ENCODE measurements around the gene HDAC4.

The HDAC4 gene

DNA sequence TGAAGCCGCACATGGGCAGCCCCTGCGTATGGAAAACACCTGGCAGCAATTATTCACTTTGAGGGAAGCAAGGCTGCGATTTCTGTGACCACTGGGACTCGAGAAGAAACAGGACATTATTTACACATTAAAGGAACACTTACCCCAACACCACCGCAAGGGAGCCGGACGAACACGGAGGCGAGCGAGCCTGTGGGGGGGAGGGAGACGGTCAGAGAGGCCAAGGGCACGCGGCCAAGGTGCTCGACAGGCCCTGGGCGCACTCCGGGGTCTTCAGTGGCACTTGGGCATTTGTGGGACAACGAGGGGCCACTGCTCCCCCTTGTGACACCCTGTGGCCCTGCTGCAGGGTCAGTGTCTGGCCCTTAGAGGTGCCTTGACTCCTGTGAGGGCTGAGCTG lies 306.0 kb downstream of the HDAC4 start:
- no peak overlapping the region for H3K4me3 ChIP-seq (ENCODE audit: control insufficient read depth, low read depth, low read length)
- TF ChIP-seq, protein P1, sequence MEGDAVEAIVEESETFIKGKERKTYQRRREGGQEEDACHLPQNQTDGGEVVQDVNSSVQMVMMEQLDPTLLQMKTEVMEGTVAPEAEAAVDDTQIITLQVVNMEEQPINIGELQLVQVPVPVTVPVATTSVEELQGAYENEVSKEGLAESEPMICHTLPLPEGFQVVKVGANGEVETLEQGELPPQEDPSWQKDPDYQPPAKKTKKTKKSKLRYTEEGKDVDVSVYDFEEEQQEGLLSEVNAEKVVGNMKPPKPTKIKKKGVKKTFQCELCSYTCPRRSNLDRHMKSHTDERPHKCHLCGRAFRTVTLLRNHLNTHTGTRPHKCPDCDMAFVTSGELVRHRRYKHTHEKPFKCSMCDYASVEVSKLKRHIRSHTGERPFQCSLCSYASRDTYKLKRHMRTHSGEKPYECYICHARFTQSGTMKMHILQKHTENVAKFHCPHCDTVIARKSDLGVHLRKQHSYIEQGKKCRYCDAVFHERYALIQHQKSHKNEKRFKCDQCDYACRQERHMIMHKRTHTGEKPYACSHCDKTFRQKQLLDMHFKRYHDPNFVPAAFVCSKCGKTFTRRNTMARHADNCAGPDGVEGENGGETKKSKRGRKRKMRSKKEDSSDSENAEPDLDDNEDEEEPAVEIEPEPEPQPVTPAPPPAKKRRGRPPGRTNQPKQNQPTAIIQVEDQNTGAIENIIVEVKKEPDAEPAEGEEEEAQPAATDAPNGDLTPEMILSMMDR (IDR thresholded peaks at IDR 0.05; ENCODE audit: control insufficient read depth, insufficient read depth, low read depth, low read length, missing control alignments) = no peak
- DNase-seq (ENCODE audit: low read depth) = no peak

DNA sequence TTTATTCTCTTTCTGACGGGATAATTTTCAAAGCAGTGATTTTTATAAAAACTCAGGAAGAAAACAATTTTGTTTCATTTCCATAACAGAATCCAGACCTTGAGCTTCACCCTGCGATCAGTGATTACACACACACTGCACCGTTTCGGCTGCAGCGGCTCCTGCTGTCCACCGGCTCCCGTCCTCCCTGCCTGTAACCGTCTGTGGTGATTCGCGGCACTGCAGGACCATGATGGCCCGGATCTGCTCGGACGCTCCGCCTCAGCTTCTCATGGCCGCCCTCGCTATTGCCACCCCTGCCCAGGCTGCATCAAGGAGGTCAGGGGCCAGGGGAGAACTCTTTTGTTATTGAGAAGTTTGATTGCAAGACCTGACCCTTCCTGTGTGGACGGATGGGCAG lies 306.9 kb downstream of the HDAC4 start:
- H3K4me3 ChIP-seq (ENCODE audit: control insufficient read depth, low read depth, low read length) = no peak overlapping the region
- DNase-seq (ENCODE audit: low read depth) = no peak
- TF ChIP-seq, protein P1 (IDR thresholded peaks at IDR 0.05; ENCODE audit: control insufficient read depth, insufficient read depth, low read depth, low read length, missing control alignments) = no peak

DNA sequence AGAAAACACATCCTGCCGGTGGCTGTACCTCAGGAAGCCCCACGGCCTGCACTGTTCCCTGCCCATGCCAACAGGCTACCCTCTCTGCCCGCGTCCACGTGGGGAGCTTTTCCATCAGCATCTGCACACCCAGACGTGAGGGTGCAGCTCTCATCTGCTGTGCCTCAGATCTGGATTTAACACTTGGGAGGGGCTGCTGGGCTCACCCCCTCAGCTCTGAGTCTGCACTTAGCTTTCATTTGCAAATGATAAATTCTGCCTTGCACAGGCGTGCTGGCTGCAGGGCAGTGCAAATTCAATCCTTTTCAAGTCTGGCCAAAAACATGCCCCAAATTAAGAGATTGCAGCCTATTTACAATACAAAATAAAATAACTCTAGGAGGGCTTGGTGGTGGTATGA lies 307.3 kb downstream of the HDAC4 start:
- no peak for DNase-seq (ENCODE audit: low read depth)
- H3K4me3 ChIP-seq (ENCODE audit: control insufficient read depth, low read depth, low read length) = no peak overlapping the region

DNA sequence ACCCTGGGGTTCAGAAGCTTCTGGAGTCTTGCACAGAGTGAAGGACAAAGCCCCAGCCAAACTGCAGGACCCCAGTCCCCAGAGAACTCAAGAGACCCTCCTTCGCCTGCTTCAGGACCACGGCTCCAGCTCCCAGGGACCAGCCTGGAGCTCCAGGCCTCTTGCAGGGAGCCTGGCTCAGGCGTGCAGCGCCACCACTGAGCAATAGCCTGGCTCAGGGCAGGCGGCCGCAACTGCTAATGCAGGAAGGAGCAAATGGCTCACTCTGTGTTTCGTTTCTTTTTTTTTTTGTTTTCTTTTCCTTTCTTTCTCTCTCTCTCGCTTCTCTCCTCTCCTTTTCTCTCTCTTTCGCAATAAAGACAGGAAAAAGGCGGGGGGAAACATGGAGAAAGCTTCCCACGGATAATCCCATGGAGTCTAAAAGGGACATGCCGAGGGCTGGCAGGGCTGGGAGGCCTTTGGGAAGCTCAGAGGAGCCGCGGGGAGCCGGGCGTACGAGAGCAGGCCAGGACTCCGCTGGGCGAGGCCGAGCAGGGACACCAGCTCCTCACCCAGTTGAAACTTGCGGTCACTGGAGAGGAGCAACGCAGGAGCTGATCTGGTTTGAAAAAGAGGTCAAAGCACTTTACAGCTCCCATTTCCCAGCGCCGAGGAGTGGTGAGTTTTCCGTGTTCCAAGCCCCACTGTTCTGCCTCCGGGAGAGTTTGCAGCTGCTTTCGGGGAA lies 308.1 kb downstream of the HDAC4 start:
- DNase-seq (ENCODE audit: low read depth) = no peak
- TF ChIP-seq, protein P1 (IDR thresholded peaks at IDR 0.05; ENCODE audit: control insufficient read depth, insufficient read depth, low read depth, low read length, missing control alignments) = no peak
- no peak overlapping the region for H3K4me3 ChIP-seq (ENCODE audit: control insufficient read depth, low read depth, low read length)

More for the DNA sequence above, 307.3 kb downstream of the HDAC4 start:
- TF ChIP-seq, protein P1 (IDR thresholded peaks at IDR 0.05; ENCODE audit: control insufficient read depth, insufficient read depth, low read depth, low read length, missing control alignments) = no peak

DNA sequence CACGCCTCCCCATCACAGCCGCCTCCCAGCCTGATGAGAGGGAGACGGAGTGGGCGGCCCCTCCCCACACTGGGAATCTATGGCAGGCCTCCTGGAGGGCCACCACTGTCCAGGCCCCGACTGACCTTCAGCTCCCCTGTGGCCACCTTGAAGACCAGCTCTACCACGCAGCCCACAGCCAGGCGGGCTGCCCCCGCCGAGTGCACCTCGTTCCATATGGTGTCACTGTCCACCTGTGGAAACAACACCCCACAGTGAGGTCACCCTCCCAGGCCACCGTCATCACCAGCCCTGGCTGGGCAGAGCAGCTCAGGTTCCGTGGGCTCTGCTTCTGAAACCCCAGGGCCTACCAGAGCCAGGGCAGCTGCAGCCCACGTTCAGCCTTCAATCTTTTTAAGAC lies 310.9 kb downstream of the HDAC4 start:
- no peak for DNase-seq (ENCODE audit: low read depth)
- TF ChIP-seq, protein P1 (IDR thresholded peaks at IDR 0.05; ENCODE audit: control insufficient read depth, insufficient read depth, low read depth, low read length, missing control alignments) = no peak
- H3K4me3 ChIP-seq (ENCODE audit: control insufficient read depth, low read depth, low read length) = no peak overlapping the region

DNA sequence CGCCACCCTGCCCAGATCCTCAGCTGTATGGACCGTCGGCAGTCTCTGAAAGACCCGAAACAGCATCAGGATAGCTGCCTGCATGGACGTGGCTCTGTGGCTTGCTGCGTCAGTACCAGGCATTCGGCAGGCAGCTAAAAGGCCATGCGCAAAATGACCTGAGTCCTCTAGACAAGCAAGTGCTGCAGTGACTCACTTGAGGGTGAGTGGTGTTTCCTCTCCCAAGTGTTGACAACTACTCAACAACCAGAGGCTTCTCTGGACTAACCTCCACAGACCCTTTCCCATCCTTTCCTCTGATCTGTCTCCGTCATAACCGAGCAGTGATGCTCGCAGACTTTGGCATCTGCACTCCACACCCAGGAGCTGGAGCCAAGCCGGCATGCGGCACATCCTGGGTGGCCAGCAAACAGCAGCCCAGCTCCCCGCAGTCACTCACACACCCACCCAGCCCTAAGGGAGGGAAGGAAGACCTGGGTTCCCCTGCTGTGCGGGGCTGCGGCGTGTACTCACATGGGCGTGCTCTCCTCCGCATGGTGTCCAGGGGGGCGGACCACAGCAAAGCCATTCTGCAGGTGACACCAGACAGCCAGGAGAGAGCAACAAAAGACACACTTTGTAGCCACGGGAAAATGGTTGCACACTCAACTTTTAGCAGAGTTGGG lies 313.6 kb downstream of the HDAC4 start:
- no peak overlapping the region for H3K4me3 ChIP-seq (ENCODE audit: control insufficient read depth, low read depth, low read length)
- DNase-seq (ENCODE audit: low read depth) = no peak
- TF ChIP-seq, protein P1 (IDR thresholded peaks at IDR 0.05; ENCODE audit: control insufficient read depth, insufficient read depth, low read depth, low read length, missing control alignments) = no peak

All from AG09309 (cell line).